Fibroblast of lung (primary cell): ENCODE data around the gene PDHX. TPM values are rescaled to one million over a fixed set of nuclear protein-coding genes. Genes with fewer than 3 reads are reported as not detected.

Experiments used
- DNase-seq, 2 donors: peaks; one replicate each; pipeline versions ENCODE4 v3.0.0 to v3.0.0-alpha.2; 2010; ENCODE audit warnings: low read depth in 2 of 2
- H2AFZ ChIP-seq: 2 replicates; pipeline ENCODE4 v1.5.1; 2012; ENCODE audit warnings: low read length, control low read depth, inconsistent platforms
- H3K27ac ChIP-seq: 2 replicates; pipeline ENCODE4 v1.5.1; 2011; ENCODE audit warnings: low read length, control low read depth; ENCODE audit not compliant: insufficient read depth
- H3K27me3 ChIP-seq: 2 replicates; pipeline ENCODE4 v1.5.1; 2011; ENCODE audit warnings: mild to moderate bottlenecking, low read length; ENCODE audit not compliant: control insufficient read depth, insufficient read depth
- H3K36me3 ChIP-seq: 2 replicates; pipeline ENCODE4 v1.5.1; 2011; ENCODE audit warnings: low read length; ENCODE audit not compliant: control insufficient read depth, insufficient read depth
- H3K4me1 ChIP-seq: 2 replicates; pipeline ENCODE4 v1.5.1; 2011; ENCODE audit warnings: low read length; ENCODE audit not compliant: control insufficient read depth, insufficient read depth; ENCODE audit errors: extremely low read depth
- H3K4me2 ChIP-seq: 2 replicates; pipeline ENCODE4 v1.5.1; 2011; ENCODE audit warnings: low read length, control low read depth; ENCODE audit not compliant: insufficient read depth; ENCODE audit errors: extremely low read depth
- H3K4me3 ChIP-seq, 4 experiments: fragments of 200-600 bp in 1 of 4; sonication (generic) in 1 of 4; replicated peaks in 1 of 4; 2 replicates each; pipeline ENCODE4 v1.5.1; 2011 to 2016; ENCODE audit warnings: low read length in 4 of 4, low read depth in 3 of 4, mild to moderate bottlenecking in 3 of 4, control low read depth in 2 of 4, inconsistent platforms in 1 of 4, mixed read lengths in 1 of 4; ENCODE audit not compliant: insufficient read depth in 1 of 4; ENCODE audit errors: control extremely low read depth in 1 of 4
- H3K79me2 ChIP-seq: 2 replicates; pipeline ENCODE4 v1.5.1; 2012; ENCODE audit warnings: mild to moderate bottlenecking, low read length, inconsistent platforms; ENCODE audit not compliant: control insufficient read depth, insufficient read depth
- H3K9ac ChIP-seq: 2 replicates; pipeline ENCODE4 v1.5.1; 2011; ENCODE audit warnings: mild to moderate bottlenecking, low read length, control low read depth; ENCODE audit not compliant: insufficient read depth
- H3K9me3 ChIP-seq: 2 replicates; pipeline ENCODE4 v1.5.1; 2012; ENCODE audit warnings: low read depth, low read length; ENCODE audit not compliant: control insufficient read depth, insufficient read depth
- H4K20me1 ChIP-seq: 2 replicates; pipeline ENCODE4 v1.5.1; 2011; ENCODE audit warnings: low read length; ENCODE audit not compliant: control insufficient read depth, insufficient read depth; ENCODE audit errors: extremely low read depth
- EZH2 ChIP-seq: IDR thresholded peaks from 2 replicates; pipeline ENCODE4 v1.5.1; 2012; ENCODE audit warnings: low read length, control low read depth, mild to moderate bottlenecking; ENCODE audit errors: missing control alignments
- polyA plus RNA-seq, 2 donors: library from polyadenylated mRNA; depleted of rRNA in 1 of 2; stranded (reverse) in 1 of 2; unstranded in 1 of 2; fragments of >200 nt; gene quantifications; 2 replicates each; pipeline ENCODE4 v1.2.1, GENCODE V29; 2011 to 2012; ENCODE audit warnings: missing spikeins in 1 of 2
- total RNA-seq: library from RNA; depleted of rRNA; stranded (reverse); fragments of >200 nt; gene quantifications from 2 replicates; pipeline ENCODE4 v1.2.1, GENCODE V29; 2014
- TF ChIP-seq, protein P1 (sequence below), 2 donors: IDR thresholded peaks in 1 of 2; conservative IDR thresholded peaks in 1 of 2; 1 replicate in 1 of 2; 2 replicates in 1 of 2; pipeline ENCODE4 v1.5.1; 2011 to 2012; ENCODE audit warnings: low read length in 2 of 2, control low read depth in 1 of 2, inconsistent platforms in 1 of 2, low read depth in 1 of 2, mild to moderate bottlenecking in 1 of 2

Gene PDHX
- total and polyA plus RNA-seq, 2 donors (not counting 1 experiment from before 2014, with no cell fraction given): 29.6 to 36.5 TPM

DNA sequence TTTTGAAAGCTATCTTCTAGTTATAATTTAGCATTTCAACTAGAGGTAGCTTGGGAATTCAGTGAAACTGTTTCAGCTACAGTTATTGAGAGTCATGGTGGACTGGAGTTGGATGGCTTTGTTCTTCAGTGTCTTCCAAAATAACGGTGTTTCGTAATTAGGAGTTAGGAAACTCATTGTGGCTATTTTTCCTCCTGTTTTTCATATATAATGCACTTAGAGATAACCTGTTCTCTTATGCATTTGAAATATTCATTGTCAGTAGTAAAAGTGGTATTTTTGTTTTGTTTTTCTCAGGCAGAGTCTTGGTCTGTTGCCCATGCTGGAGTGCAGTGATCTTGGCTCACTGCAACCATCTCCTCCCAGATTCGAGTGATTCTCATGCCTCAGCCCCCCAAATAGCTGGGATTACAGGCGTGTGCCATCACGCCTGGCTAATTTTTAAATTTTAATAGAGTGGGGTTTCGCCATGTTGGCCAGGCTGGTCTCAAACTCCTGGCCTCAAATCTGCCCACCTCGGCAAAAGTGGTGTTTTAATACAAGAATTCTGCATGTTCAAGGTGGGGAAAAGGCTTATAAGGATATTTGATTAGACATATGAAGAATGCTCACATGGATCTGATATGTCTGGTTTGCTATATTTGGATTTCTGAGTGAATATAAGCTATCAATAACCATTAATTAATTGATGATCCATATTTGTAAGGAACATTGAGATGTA is 12.7 kb downstream of the PDHX start:
- no peak overlapping the region for H3K9ac ChIP-seq
- no peaks in the 10 kb centered on the region for H3K27me3 ChIP-seq
- H3K4me2 ChIP-seq: no peak overlapping the region
- no peaks in the 10 kb centered on the region for H3K9me3 ChIP-seq
- H3K79me2 ChIP-seq: peaks cover 55% of the 10 kb centered on the region
- H3K27ac ChIP-seq: no peak overlapping the region
- no peaks in the 10 kb centered on the region for H3K36me3 ChIP-seq
- H4K20me1 ChIP-seq: no peaks in the 10 kb centered on the region
- H3K4me1 ChIP-seq: peaks cover 4% of the 10 kb centered on the region
- TF ChIP-seq EZH2: no peak
- TF ChIP-seq, protein P1, sequence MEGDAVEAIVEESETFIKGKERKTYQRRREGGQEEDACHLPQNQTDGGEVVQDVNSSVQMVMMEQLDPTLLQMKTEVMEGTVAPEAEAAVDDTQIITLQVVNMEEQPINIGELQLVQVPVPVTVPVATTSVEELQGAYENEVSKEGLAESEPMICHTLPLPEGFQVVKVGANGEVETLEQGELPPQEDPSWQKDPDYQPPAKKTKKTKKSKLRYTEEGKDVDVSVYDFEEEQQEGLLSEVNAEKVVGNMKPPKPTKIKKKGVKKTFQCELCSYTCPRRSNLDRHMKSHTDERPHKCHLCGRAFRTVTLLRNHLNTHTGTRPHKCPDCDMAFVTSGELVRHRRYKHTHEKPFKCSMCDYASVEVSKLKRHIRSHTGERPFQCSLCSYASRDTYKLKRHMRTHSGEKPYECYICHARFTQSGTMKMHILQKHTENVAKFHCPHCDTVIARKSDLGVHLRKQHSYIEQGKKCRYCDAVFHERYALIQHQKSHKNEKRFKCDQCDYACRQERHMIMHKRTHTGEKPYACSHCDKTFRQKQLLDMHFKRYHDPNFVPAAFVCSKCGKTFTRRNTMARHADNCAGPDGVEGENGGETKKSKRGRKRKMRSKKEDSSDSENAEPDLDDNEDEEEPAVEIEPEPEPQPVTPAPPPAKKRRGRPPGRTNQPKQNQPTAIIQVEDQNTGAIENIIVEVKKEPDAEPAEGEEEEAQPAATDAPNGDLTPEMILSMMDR (conservative IDR thresholded peaks at IDR 0.05 in 1 of 2, IDR thresholded peaks at IDR 0.05 in 1 of 2; ENCODE audit: low read depth in 1 of 2, low read length in 2 of 2): no peak
- no peak overlapping the region for H2AFZ ChIP-seq
- H3K4me3 ChIP-seq: no peak overlapping the region
- no peak for DNase-seq

DNA sequence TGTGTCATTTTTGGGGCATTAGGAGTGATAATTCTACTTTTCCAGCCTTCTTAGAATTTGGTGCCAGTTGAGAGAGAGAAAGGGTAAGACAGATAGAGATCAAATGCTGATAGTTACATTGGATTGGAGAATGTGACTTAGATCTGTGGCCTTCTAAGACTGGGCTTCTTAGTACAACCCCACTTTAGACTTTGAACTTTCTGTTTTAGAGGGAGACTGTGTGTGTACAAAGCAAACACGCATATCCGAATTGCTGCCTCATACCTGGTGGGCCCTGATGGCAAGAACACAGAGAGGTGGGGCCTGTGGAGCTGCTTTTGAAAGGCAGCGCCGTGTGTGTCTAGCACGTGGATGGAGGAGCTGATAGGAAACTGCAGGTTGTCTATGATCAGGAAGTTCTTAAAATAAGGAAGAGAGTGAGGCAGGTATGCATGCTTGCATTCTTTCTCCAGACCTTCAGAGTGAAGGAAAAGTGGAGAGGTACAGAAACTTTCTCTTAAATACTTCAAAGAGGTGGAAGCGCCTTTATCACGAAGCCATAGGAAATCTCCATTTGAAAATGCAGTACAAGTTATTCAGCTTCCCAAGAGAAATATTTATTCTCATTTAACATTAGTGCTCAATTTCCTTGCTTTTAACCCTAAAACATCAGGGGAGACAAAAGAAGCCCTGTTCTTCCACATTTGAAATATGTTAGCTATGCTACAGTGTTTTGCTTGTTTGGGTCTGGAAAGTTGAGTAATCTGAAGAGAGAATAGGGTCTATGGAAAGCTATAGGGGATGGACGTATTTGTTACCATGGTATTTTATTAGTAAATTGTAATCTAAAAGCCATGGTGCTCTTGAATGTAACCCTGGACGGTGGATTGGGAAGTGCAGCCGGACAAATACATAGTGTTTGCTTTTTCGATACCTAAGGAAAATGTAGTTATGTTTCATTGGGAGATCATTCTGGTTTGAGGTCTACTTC is 13.7 kb downstream of the PDHX start:
- Histone ChIP-seq H4K20me1 (no peaks in the 10 kb centered on the region), H3K36me3 (no peaks in the 10 kb centered on the region), H3K9ac (no peak overlapping the region), H3K9me3 (no peaks in the 10 kb centered on the region), H3K4me1 (peaks cover 4% of the 10 kb centered on the region), H3K4me3 (no peak overlapping the region), H3K27me3 (no peaks in the 10 kb centered on the region), H3K4me2 (no peak overlapping the region), H3K79me2 (peaks cover 50% of the 10 kb centered on the region), H2AFZ (no peak overlapping the region), H3K27ac (no peak overlapping the region)
- TF ChIP-seq EZH2: no peak
- TF ChIP-seq, protein P1 (conservative IDR thresholded peaks at IDR 0.05 in 1 of 2, IDR thresholded peaks at IDR 0.05 in 1 of 2; ENCODE audit: low read depth in 1 of 2, low read length in 2 of 2): no peak
- DNase-seq: no peak

DNA sequence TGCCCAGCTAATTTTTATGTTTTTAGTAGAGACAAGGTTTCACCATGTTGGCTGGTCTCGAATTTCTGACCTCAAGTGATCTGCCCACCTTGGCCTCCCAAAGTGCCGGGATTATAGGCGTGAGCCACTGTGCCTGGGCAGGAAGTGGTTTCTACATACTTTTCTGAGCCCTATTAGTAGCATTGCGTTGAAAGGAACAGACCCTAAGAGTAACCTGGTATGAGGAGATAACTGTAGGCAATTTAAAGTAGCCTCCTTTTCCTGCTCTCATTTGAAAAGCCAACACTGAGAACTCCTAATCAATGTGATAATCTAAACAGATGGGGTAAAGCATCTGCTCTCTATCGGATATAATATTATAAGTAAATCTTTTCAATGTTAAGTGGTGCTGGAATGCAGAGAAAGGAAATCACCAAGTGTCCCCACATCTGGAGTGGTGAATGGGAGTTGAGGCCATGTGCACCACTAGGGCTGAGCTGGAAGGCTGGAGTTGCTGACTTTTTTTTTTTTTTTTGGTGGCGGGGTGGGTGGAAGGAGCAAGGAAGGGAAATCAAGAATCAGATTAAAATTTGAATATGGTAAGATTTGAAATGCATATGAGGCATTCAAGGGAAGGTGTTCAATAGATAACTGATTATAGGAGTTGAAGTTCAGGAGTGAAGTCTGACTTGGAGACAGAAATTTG is 20.7 kb downstream of the PDHX start:
- no peak for DNase-seq
- TF ChIP-seq, protein P1 (conservative IDR thresholded peaks at IDR 0.05 in 1 of 2, IDR thresholded peaks at IDR 0.05 in 1 of 2; ENCODE audit: low read depth in 1 of 2, low read length in 2 of 2): no peak
- TF ChIP-seq EZH2: no peak
- Histone ChIP-seq H3K27ac (no peak overlapping the region), H3K36me3 (no peaks in the 10 kb centered on the region), H3K4me2 (no peak overlapping the region), H3K79me2 (peaks cover 4% of the 10 kb centered on the region), H2AFZ (no peak overlapping the region), H3K4me3 (no peak overlapping the region), H3K4me1 (no peaks in the 10 kb centered on the region), H4K20me1 (no peaks in the 10 kb centered on the region), H3K9ac (no peak overlapping the region), H3K27me3 (no peaks in the 10 kb centered on the region), H3K9me3 (no peaks in the 10 kb centered on the region)
